ENCODE data around the gene ATP10B.

Gene ATP10B

GRCh38 chr5:160514866-160515265 lies 337.1 kb downstream of the ATP10B start:
- DNase-seq (ENCODE audit: low read depth) = no peak

GRCh38 chr5:160514191-160514590 lies 337.8 kb downstream of the ATP10B start:
- no peak for DNase-seq (ENCODE audit: low read depth)

GRCh38 chr5:160513485-160513884 lies 338.5 kb downstream of the ATP10B start:
- no peak for DNase-seq (ENCODE audit: low read depth)

Data from T follicular helper cell (primary cell).